Measurements from ENCODE around the gene LCTL.

DNA sequence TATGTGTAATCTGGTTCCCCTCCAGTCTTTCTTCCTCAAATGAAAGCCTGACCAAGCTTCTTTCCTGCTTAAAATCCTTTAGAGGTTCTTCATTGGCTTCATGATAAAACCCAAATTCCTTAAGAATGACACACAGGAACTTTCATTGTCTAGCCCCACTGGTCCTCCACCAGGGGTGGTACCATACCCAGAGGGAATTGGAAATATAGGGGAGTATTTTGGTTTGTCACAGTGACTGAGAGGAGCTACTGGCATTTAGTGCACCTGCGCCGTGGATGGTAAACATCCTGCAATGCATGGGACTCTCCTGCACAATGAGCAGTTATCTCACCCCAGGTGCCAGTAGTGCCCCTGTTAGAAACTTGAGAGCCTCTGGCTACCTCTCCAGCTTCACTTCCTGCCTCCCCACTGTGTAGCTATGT is 49.9 kb downstream of the LCTL start:
- no peak for TF ChIP-seq POLR2AphosphoS5 (IDR thresholded peaks at IDR 0.05; ENCODE audit: insufficient read depth in 1 of 2, low read depth in 1 of 2)
- no peak for TF ChIP-seq POLR2A (IDR thresholded peaks at IDR 0.05)
- TF ChIP-seq, protein P1, sequence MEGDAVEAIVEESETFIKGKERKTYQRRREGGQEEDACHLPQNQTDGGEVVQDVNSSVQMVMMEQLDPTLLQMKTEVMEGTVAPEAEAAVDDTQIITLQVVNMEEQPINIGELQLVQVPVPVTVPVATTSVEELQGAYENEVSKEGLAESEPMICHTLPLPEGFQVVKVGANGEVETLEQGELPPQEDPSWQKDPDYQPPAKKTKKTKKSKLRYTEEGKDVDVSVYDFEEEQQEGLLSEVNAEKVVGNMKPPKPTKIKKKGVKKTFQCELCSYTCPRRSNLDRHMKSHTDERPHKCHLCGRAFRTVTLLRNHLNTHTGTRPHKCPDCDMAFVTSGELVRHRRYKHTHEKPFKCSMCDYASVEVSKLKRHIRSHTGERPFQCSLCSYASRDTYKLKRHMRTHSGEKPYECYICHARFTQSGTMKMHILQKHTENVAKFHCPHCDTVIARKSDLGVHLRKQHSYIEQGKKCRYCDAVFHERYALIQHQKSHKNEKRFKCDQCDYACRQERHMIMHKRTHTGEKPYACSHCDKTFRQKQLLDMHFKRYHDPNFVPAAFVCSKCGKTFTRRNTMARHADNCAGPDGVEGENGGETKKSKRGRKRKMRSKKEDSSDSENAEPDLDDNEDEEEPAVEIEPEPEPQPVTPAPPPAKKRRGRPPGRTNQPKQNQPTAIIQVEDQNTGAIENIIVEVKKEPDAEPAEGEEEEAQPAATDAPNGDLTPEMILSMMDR (IDR thresholded peaks at IDR 0.05) = no peak

Data from vagina (tissue), 2 donors.